ENCODE data around the gene MSH3.

GRCh38 chr5:80781356-80781755 lies 126.9 kb downstream of the MSH3 start:
- TF ChIP-seq POLR2AphosphoS5 (IDR thresholded peaks at IDR 0.05) (no peak), CTCF (IDR thresholded peaks at IDR 0.05) (no peak), EP300 (IDR thresholded peaks at IDR 0.05) (no peak)

Measured in stomach (tissue), 4 donors.